Transverse colon (tissue), 4 donors: ENCODE measurements around the gene FOCAD. TPM values are rescaled to one million over a fixed set of nuclear protein-coding genes. Genes with fewer than 3 reads are reported as not detected.
"Not testable (repeated sequence)": the region's sequence is repeated elsewhere in the genome, so short reads cannot be mapped to it uniquely, and the experiment has no call there.

Experiments
- DNase-seq: peaks from one replicate; pipeline ENCODE4 v3.0.0-alpha.2; 2019
- H3K27ac ChIP-seq, 4 donors: fragments of 200-600 bp; sonication (generic); 2 replicates each; pipeline ENCODE4 v1.5.1; 2016 to 2018; ENCODE audit warnings: inconsistent platforms in 4 of 4
- H3K27me3 ChIP-seq: fragments of 200-600 bp; sonication (generic); 2 replicates; pipeline ENCODE4 v1.5.1; 2017; ENCODE audit warnings: inconsistent platforms
- H3K36me3 ChIP-seq, 4 donors: fragments of 200-600 bp; sonication (generic); 2 replicates each; pipeline ENCODE4 v1.5.1; 2017 to 2019; ENCODE audit warnings: inconsistent platforms in 4 of 4
- H3K4me1 ChIP-seq, 4 donors: fragments of 200-600 bp; sonication (generic); 2 replicates each; pipeline ENCODE4 v1.5.1; 2017 to 2020; ENCODE audit warnings: inconsistent platforms in 4 of 4
- H3K4me3 ChIP-seq, 4 donors: fragments of 200-600 bp; sonication (generic); 1 replicate in 1 of 4; 2 replicates in 3 of 4; pipeline versions ENCODE4 v1.5.1 to v1.6.1; 2017 to 2019; ENCODE audit warnings: inconsistent platforms in 4 of 4
- H3K9me3 ChIP-seq, 2 donors: fragments of 200-600 bp; sonication (generic); 2 replicates each; pipeline ENCODE4 v1.5.1; 2017 to 2019; ENCODE audit warnings: inconsistent platforms in 2 of 2
- CTCF ChIP-seq, 5 experiments: fragments of 200-600 bp in 3 of 5; fragments of 450-650 bp in 2 of 5; sonication (generic) in 3 of 5; IDR thresholded peaks; 1 replicate in 2 of 5; 2 replicates in 3 of 5; pipeline ENCODE4 v1.5.1; 2016 to 2017; ENCODE audit warnings: antibody characterized with exemption in 5 of 5, inconsistent platforms in 3 of 5, mild to moderate bottlenecking in 2 of 5, moderate library complexity in 1 of 5
- EP300 ChIP-seq: sonication (generic); formaldehyde crosslinking; IDR thresholded peaks from one replicate; pipeline ENCODE4 v1.6.1; 2017; ENCODE audit warnings: antibody characterized with exemption, low read depth
- POLR2A ChIP-seq: fragments of 450-650 bp; IDR thresholded peaks from one replicate; pipeline ENCODE4 v1.6.1; 2016; ENCODE audit warnings: antibody characterized with exemption, mild to moderate bottlenecking, moderate library complexity
- POLR2AphosphoS5 ChIP-seq, 3 donors: sonication (generic); formaldehyde crosslinking; IDR thresholded peaks; one replicate each; pipeline ENCODE4 v1.6.1; 2016; ENCODE audit warnings: antibody characterized with exemption in 3 of 3
- WGBS, 2 donors: methylation state at CpG; one replicate each; pipeline ENCODE4 v1.1.5; 2018; ENCODE audit warnings: low coverage in 1 of 2; 5-methylcytosine and 5-hydroxymethylcytosine counted together
- in situ Hi-C, 4 donors: fragments of 200-750 bp; cut with MboI; loops; one replicate each; pipeline versions ENCODE4 v1.15.0 to v1.15.1; 2017; ENCODE audit warnings: low sequenced_read_pairs in 3 of 4, low pct_ligation_motif_present in 1 of 4, low pct_unique_long_range_greater_than_20kb in 1 of 4
- intact Hi-C: fragments of 100-400 bp; cut with DNase I; formaldehyde crosslinking; loops from one replicate; pipeline ENCODE4 v1.15.1; 2023; ENCODE audit warnings: low total_unique reads
- total RNA-seq, 4 donors: library from RNA; depleted of rRNA; stranded (reverse); fragments of >200 nt; gene quantifications; one replicate each; pipeline ENCODE4 v1.1.0, GENCODE V29; 2016

Gene FOCAD
- total RNA-seq, 4 donors from 2014 or later, result 7.8 to 41.2 (median 32.0) TPM

GRCh38 chr9:20948703-20949102 lies 264.6 kb downstream of the FOCAD start:
- intact Hi-C loops (loop anchor here (10.0 kb wide), 1 partner anchor 324 kb away; the partner anchor contains the start of gene MLLT3), in situ Hi-C loops (loop anchor here (10.0 to 25.0 kb wide), 5 partner anchors 311 to 1024 kb away; partner anchors contain the start of gene MLLT3 (in 1 of the 4))
- Histone ChIP-seq H3K27me3 (no peaks in the 10 kb centered on the region), H3K9me3 (no peaks in the 10 kb centered on the region), H3K27ac (no peak overlapping the region), H3K36me3 (peaks cover 0 to 14% (median 0%) of the 10 kb centered on the region in 4 donors), H3K4me3 (no peak overlapping the region), H3K4me1 (no peaks in the 10 kb centered on the region)
- no peak for TF ChIP-seq POLR2AphosphoS5 (IDR thresholded peaks at IDR 0.05)
- TF ChIP-seq POLR2A, result no peak
- no peak for TF ChIP-seq CTCF (IDR thresholded peaks at IDR 0.05)
- TF ChIP-seq EP300, result no peak
- DNase-seq, result no peak
- WGBS, 2 donors, result 96 to 100% methylated on average over 4 of the region's 4 CpGs

DNA sequence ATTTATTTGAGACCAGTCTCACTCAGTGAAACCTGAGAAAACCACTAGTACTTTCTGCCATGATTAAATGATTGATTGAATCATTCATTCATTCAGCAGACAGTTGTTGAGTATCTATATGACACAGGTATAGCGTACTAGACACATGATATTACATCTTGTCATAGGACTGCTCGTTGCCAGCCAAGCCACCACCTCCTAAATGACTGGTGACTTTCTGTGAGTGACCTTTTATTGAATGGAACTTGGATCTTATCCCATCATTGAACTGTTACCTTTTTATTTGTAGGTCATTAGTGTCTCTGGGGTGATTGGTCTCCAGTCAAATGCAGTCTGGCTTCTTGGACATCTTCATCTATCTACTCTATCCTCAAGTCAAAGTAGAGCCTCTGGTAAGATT lies 266.6 kb downstream of the FOCAD start:
- intact Hi-C loops (no loop called here), in situ Hi-C loops (loop anchor here in 2 of 4 donors (25.0 kb wide), 2 partner anchors 137 to 1463 kb away; partner anchors contain the start of gene IFNB1 (in 1 of the 2))
- Histone ChIP-seq H3K36me3 (peaks cover 0 to 14% (median 0%) of the 10 kb centered on the region in 4 donors), H3K27me3 (no peaks in the 10 kb centered on the region), H3K4me3 (no peak overlapping the region), H3K27ac (no peak overlapping the region), H3K4me1 (no peaks in the 10 kb centered on the region), H3K9me3 (no peaks in the 10 kb centered on the region)
- TF ChIP-seq EP300 (no peak), CTCF (IDR thresholded peaks at IDR 0.05) (no peak), POLR2AphosphoS5 (IDR thresholded peaks at IDR 0.05) (no peak), POLR2A (no peak)
- 83 to 90% methylated on average over 1 to 2 of the region's 2 CpGs for WGBS, 2 donors
- no peak for DNase-seq

GRCh38 chr9:20962536-20963225 lies 278.6 kb downstream of the FOCAD start:
- TF ChIP-seq EP300 (no peak), POLR2A (no peak), CTCF (IDR thresholded peaks at IDR 0.05) (no peak), POLR2AphosphoS5 (IDR thresholded peaks at IDR 0.05) (no peak)
- Histone ChIP-seq H3K4me3 (no peak overlapping the region), H3K27ac (no peak overlapping the region), H3K9me3 (no peaks in the 10 kb centered on the region), H3K36me3 (no peaks in the 10 kb centered on the region), H3K27me3 (no peaks in the 10 kb centered on the region), H3K4me1 (peaks cover 0 to 6% (median 0%) of the 10 kb centered on the region in 4 donors)
- intact Hi-C loops, result no loop called here
- DNase-seq, result no peak
- in situ Hi-C loops, result loop anchor here in 2 of 4 donors (25.0 kb wide), 2 partner anchors 125 to 1475 kb away; partner anchors contain the start of gene IFNB1 (in 1 of the 2)
- WGBS, 2 donors, result 66 to 82% methylated on average over 2 to 4 of the region's 4 CpGs

DNA sequence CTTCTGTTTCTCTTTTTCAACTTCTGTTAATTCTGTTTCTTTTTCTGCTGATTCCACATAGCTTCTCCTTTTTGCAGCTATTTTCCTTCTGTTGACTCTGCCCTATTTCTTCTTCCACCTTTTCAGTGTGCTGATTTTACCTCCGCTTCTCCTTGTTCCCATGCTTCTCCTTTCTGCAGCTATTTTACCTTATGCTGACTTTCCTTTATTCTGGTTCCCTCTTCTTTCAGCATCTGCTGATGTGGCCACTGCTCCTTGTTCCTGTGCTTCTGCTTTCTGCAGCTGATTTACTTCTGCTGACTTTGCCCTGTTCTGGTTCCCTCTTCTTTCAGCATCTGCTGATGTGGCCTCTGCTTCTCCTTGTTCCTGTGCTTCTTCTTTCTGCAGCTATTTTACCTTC lies 288.6 kb downstream of the FOCAD start:
- WGBS, 2 donors, result 96% methylated on average over 1 of the region's 1 CpG; no CpG with 5 or more reads in 1 of the 2 donors
- Histone ChIP-seq H3K27ac (no peak overlapping the region), H3K9me3 (no peaks in the 10 kb centered on the region), H3K36me3 (peaks cover 0 to 3% (median 0%) of the 10 kb centered on the region in 4 donors), H3K27me3 (no peaks in the 10 kb centered on the region), H3K4me1 (no peaks in the 10 kb centered on the region), H3K4me3 (no peak overlapping the region)
- DNase-seq, result no peak
- in situ Hi-C loops (loop anchor here in 2 of 4 donors (25.0 kb wide), 2 partner anchors 115 to 1485 kb away; partner anchors contain the start of gene IFNB1 (in 1 of the 2)), intact Hi-C loops (no loop called here)
- TF ChIP-seq EP300 (no peak), POLR2AphosphoS5 (IDR thresholded peaks at IDR 0.05) (no peak), POLR2A (no peak), CTCF (IDR thresholded peaks at IDR 0.05) (no peak)

GRCh38 chr9:20973246-20973947 lies 289.3 kb downstream of the FOCAD start:
- DNase-seq, H3K36me3 ChIP-seq, H3K27ac ChIP-seq, intact Hi-C loops, H3K4me1 ChIP-seq, H3K27me3 ChIP-seq, H3K4me3 ChIP-seq, H3K9me3 ChIP-seq: not testable (repeated sequence)
- in situ Hi-C loops, result loop anchor here in 2 of 4 donors (25.0 kb wide), 2 partner anchors 114 to 1486 kb away; partner anchors contain the start of gene IFNB1 (in 1 of the 2)
- 80 to 92% methylated on average over 2 of the region's 2 CpGs for WGBS, 2 donors
